Stimulated activated CD8-positive, alpha-beta memory T cell treated with anti-CD3 and anti-CD28 coated beads, Interleukin-15, amount 100 ng/mL, for 48 hours (primary cell): ENCODE results near the gene SORCS3.
"Not testable (repeated sequence)": the region's sequence is repeated elsewhere in the genome, so short reads cannot be mapped to it uniquely, and the experiment has no call there.

Source experiments
- DNase-seq, 2 donors: peaks; one replicate each; pipeline ENCODE4 v3.0.0-alpha.2; 2020; ENCODE audit warnings: low read depth in 2 of 2

SORCS3 gene

GRCh38 chr10:104690959-104691358 is 49.9 kb downstream of the SORCS3 start:
- no peak for DNase-seq

DNA sequence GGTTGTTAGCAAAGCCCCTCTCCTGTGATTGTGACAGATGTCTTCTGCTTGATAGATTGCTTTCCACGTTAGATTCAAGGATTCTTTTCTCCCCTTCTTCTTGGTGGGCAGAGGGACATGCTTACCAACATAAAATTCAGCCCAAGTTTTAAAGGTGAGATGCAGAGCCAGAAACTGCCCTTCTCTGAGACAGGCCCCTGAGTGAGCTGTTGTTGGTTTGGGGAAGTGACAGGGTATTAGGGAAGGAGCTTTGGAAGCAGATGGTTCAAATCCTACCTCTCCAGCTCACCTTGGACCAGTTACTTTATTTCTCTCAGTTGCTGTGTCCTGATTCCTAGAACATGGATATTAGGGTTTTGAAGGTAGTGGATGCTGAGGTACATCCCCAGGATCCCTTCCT is 53.0 kb downstream of the SORCS3 start:
- no peak for DNase-seq

DNA sequence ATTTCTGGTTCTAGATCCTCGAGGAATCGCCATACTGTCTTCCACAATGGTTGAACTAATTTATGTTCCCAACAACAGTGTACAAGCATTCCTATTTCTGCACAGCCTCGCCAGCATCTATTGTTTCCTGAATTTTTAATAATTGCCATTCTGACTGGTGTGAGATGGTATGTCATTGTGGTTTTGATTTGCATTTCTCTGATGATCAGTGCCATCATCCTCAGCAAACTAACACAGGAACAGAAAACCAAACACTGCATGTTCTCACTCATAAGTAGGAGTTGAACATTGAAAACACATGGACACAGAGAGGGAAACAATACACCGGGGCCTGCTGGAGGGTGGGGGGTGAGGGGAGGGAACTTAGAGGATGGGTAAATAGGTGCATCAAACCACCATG is 62.2 kb downstream of the SORCS3 start:
- not testable (repeated sequence) for DNase-seq

DNA sequence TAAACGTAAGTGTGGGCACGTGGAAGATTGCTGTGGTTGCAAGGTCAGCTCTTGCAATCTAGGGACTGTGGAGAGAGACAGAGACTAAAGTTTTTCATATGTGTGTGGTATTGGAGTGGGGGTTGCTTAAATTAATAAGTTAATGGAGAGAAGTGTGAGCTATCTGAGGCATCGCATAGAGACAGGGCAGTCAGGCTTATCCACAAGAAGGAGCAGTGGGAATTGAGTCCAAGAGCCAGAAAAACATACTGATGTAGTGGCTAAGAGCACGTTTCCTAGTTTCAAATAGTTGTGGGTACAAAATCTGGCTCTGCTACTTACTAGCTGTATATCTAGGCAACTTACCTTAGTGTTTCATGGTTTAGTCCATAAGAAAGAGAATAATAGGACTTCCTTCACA is 65.8 kb downstream of the SORCS3 start:
- no peak for DNase-seq

- no peak for DNase-seq
Observed at GRCh38 chr10:104707602-104708459, 66.7 kb downstream of the SORCS3 start.

- DNase-seq = no peak
Observed at GRCh38 chr10:104711302-104711721, 70.2 kb downstream of the SORCS3 start.

DNA sequence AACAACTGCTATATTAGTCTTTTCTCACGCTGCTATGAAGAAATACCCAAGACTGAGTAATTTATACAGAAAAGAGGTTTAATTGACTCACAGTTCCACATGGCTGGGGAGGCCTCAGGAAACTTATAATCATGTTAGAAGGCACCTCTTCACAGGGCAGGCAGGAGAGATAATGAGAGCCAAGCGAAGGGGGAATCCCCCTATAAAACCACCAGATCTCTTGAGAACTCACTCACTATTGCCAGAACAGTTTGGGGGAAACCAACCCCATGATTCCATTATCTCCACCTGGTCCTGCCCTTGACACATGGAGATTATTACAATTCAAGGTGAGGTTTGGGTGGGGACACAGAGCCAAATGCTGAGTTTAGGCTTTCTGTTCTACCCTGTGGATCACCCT is 89.5 kb downstream of the SORCS3 start:
- not testable (repeated sequence) for DNase-seq

DNA sequence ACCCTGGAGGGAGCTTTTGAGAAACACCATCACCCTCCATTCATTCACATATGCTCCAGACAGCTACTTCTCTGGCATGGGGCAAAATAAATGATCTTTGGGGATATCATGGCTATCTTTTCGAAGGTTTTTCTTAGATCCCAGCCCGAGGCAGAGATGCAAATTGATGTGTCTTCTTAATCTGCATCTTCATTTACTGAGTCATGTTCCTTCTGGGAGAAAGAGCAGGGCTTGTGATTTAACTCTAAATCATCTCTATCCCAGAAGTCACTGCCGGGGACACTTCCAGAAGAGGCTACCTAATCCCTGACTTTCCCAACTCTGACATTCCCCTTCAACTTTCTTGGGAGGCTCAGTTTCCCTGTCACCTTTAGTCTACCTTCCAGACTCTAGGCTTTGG is 90.1 kb downstream of the SORCS3 start:
- no peak for DNase-seq

DNA sequence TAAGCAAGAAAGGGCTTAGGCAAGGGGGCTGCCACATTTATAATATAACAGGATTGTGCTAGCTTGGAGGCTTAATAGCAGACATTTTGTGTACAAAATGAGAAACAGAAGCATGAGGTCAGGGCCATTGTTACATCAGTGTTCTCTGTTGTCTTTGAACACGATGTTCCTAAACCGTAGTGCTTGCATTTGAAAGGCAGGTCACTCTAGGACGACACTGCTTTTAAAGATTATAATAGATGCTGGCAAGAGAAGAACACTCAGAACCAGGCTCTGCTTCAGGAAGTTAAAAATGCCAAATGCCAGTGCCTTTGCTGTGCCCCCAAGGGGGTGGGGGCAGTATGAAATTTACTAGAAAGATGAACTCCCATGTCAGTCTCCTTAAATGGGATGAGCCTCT is 91.1 kb downstream of the SORCS3 start:
- no peak for DNase-seq

GRCh38 chr10:104734433-104734832 is 93.3 kb downstream of the SORCS3 start:
- no peak for DNase-seq

- no peak for DNase-seq
Observed at GRCh38 chr10:104735036-104735756, 94.1 kb downstream of the SORCS3 start.

DNA sequence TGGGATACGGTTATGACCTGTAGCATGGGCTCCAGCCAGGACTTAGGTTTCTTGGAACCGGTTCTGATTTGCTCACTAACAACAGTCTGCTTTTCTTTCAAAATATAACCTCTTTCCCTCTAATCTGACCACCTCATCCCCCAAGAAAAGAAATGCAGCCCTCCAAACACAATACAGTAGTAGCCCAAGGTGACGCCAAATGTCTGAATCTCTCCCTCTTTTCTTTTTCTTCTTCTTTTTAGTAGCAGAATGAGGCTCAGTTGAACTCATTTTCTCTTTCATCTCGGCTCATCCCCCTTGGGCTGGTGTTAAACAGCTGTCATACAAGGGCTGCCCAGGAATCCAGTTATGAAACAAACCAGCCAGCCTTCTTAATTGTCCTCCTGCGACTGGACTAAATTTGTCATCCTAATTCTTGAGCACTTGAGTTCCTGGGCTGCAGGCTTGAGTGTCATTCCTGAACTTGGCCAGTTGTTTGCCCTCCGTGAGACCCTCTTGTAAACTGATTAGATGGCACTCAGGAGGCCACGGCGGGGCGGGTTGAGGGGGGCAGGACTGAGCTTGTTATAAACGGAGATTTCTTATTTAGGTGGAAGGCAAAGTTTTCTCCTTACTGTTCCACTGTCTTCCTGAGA is 94.8 kb downstream of the SORCS3 start:
- DNase-seq = no peak

- no peak for DNase-seq
Observed at GRCh38 chr10:104741127-104741526, 100.0 kb downstream of the SORCS3 start.

GRCh38 chr10:104744052-104744451 is 103.0 kb downstream of the SORCS3 start:
- DNase-seq = no peak

DNA sequence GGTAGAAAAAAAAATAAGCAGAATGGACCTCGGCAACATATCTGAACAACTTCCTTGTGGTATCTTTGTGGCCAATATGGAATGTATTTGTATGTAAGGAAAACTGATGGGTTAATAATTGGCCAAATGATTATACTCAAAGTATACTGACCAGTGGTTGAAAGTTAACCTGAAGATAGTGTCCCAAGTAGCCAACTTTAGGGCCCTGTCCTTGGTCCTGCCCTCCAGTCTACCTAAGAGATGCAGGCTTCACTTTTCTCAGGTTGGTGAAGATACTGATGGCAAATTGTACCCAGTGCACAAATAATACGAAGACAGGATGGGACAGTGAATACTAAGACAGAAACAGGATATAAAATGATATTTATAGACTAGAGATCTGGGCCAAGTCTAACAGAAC is 109.2 kb downstream of the SORCS3 start:
- DNase-seq = no peak

- DNase-seq = no peak
Observed at GRCh38 chr10:104762793-104763192, 121.7 kb downstream of the SORCS3 start.

DNA sequence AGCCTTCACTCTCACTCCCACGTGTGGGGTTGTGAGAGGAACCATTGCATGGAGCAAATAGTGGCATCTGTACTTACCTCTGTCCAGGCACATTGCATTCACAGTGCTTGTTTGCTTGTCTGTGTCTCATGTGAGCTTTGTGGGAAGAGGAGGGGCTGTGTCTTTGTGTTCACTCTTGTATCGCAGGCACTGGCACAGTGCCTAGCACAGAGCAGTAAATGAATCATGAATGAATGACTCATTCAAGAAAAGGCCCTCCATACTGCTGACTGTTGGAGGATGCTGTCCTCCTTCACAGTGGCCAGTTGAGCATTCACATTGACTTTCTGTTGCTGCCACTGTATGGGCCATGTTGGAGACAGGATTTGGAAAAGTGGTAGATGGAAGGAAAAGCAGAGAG is 125.3 kb downstream of the SORCS3 start:
- no peak for DNase-seq

GRCh38 chr10:104767282-104767681 is 126.2 kb downstream of the SORCS3 start:
- no peak for DNase-seq

DNA sequence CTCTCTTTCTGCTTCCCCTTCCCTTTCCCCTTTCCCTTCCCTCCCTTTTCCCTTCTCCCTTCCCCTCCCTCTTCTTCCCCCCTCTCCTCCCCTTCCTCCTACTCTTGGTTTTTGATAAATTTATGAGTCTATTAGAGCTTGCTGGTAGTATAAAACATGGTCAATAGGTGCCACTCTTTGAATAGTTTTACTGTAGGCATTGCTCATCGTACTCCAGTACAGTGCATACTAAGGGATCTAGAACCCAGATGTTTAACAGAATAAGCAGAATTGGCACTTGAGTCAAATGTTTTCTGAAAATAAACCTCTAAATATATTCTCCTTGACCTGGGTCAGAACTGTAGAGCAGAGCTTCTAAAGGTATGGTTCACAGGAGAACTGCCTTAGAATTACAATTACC is 126.7 kb downstream of the SORCS3 start:
- DNase-seq = no peak

- no peak for DNase-seq
Observed at GRCh38 chr10:104773105-104773504, 132.0 kb downstream of the SORCS3 start.

- DNase-seq = no peak
Observed at GRCh38 chr10:104774234-104774633, 133.1 kb downstream of the SORCS3 start.

GRCh38 chr10:104777086-104777799 is 136.2 kb downstream of the SORCS3 start:
- no peak for DNase-seq
